Activated T-cell treated with anti-CD3 and anti-CD28 coated beads, Interleukin-2, amount 50 U/mL, for 72 hours (primary cell): ENCODE results near the gene CLEC2D. TPM values are rescaled to one million over a fixed set of nuclear protein-coding genes. Genes with fewer than 3 reads are reported as not detected.
"Not testable (repeated sequence)": the region's sequence is repeated elsewhere in the genome, so short reads cannot be mapped to it uniquely, and the experiment has no call there.

ENCODE experiments used
- ATAC-seq, 2 donors: fragments of 150-1000 bp; cut with Tn5 transposase; replicated peaks in 1 of 2; 2 replicates each; pipeline ENCODE4 v1.10.0; 2021; ENCODE audit warnings: moderate library complexity in 2 of 2, mild to moderate bottlenecking in 1 of 2
- DNase-seq, 2 donors: peaks; one replicate each; pipeline ENCODE4 v3.0.0; 2021 to 2022; ENCODE audit warnings: mixed read lengths in 1 of 2
- H3K27ac Mint-ChIP-seq: one replicate; pipeline ENCODE4 v1.8.0; 2022; ENCODE audit warnings: mild to moderate bottlenecking, moderate library complexity, mixed read lengths
- H3K27me3 Mint-ChIP-seq: one replicate; pipeline ENCODE4 v1.8.0; 2022; ENCODE audit warnings: low read depth, mixed read lengths
- H3K36me3 Mint-ChIP-seq, 2 donors: one replicate each; pipeline ENCODE4 v1.8.0; 2022; ENCODE audit warnings: mixed read lengths in 2 of 2, mild to moderate bottlenecking in 1 of 2; ENCODE audit not compliant: insufficient read depth in 2 of 2
- H3K4me1 Mint-ChIP-seq: one replicate; pipeline ENCODE4 v1.8.0; 2022; ENCODE audit warnings: low read depth, mixed read lengths
- H3K4me3 Mint-ChIP-seq, 2 donors: one replicate each; pipeline ENCODE4 v1.8.0; 2022; ENCODE audit warnings: mild to moderate bottlenecking in 2 of 2, mixed read lengths in 2 of 2, moderate library complexity in 2 of 2
- H3K9me3 Mint-ChIP-seq, 2 donors: one replicate each; pipeline ENCODE4 v1.8.0; 2022; ENCODE audit warnings: mixed read lengths in 2 of 2
- total RNA-seq, 2 donors: library from RNA; stranded (reverse); gene quantifications; one replicate each; pipeline ENCODE4 v1.2.3, GENCODE V29; 2022

Gene CLEC2D
- total RNA-seq, 2 donors from 2014 or later, result 269 to 293 TPM

DNA sequence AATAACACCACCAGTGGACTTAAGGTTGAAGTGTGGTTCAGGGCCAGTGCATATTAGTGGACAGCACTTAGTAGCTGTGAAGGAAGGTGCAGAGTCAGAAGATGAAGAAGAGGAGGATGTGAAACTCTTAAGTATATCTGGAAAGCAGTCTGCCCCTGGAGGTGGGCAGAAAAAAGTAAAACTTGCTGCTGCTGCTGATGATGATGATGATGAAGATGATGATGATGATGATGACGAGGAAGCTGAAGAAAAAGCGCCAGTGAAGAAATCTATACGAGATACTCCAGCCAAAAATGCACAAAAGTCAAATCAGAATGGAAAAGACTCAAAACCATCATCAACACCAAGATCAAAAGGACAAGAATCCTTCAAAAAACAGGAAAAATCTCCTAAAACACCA is 26.1 kb downstream of the CLEC2D start:
- H3K4me3 Mint-ChIP-seq, ATAC-seq, DNase-seq, H3K27me3 Mint-ChIP-seq: not testable (repeated sequence)
- Mint-ChIP-seq H3K36me3 (peaks cover 39 to 64% of the 10 kb centered on the region in 2 donors), H3K4me1 (peaks cover 66% of the 10 kb centered on the region), H3K27ac (peak overlapping the region; percentile 74), H3K9me3 (peaks cover 6 to 13% of the 10 kb centered on the region in 2 donors)

DNA sequence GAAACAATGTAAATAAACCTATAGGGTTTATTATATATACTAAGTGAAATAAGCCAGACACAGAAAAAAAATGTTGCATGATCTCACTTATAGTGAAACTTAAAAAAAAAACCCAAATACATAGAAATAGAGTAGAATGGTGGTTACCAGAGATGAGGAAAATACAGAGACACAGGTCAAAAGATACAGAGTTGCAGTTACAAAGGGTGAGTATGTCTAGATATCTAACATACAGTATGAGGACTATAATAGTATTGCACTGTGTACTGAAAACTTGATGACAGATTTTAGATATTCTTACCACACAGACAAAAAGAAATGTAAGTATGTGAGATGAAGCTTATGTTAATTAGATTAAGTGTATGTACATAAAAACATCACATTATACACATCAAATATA is 28.1 kb downstream of the CLEC2D start:
- Mint-ChIP-seq H3K4me1 (peaks cover 69% of the 10 kb centered on the region), H3K27ac (peak overlapping the region; percentile 44), H3K9me3 (peaks cover 4 to 11% of the 10 kb centered on the region in 2 donors), H3K36me3 (peaks cover 31 to 47% of the 10 kb centered on the region in 2 donors), H3K4me3 (peak overlapping the region in 1 of 2 donors; percentile 14), H3K27me3 (no peaks in the 10 kb centered on the region)
- no peak for DNase-seq
- peak; percentile 34 to 43 for ATAC-seq

DNA sequence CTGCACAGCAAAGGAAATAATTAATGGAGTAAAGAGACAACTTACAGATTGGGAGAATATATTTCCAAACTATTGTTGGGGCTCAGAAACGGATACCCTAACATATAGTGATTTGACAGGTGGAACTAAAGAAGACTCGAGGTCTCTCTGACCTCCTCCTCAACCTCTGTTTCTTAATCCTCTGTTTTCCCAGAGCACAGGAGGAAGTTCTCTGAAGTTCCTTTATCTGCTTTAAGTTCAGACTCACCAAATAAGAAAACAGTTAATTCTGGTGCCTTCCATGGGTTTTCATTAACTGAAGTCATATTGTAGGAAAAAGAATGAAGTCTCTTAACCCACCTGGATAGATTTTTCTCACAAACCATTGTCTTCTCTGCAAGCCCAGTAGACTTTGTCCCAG is 29.2 kb downstream of the CLEC2D start:
- Mint-ChIP-seq H3K27ac (peak overlapping the region; percentile 92), H3K36me3 (peaks cover 24 to 37% of the 10 kb centered on the region in 2 donors), H3K4me3 (no peak overlapping the region), H3K27me3 (no peaks in the 10 kb centered on the region), H3K4me1 (peaks cover 68% of the 10 kb centered on the region), H3K9me3 (peaks cover 4 to 11% of the 10 kb centered on the region in 2 donors)
- ATAC-seq (no peak), DNase-seq (no peak)

DNA sequence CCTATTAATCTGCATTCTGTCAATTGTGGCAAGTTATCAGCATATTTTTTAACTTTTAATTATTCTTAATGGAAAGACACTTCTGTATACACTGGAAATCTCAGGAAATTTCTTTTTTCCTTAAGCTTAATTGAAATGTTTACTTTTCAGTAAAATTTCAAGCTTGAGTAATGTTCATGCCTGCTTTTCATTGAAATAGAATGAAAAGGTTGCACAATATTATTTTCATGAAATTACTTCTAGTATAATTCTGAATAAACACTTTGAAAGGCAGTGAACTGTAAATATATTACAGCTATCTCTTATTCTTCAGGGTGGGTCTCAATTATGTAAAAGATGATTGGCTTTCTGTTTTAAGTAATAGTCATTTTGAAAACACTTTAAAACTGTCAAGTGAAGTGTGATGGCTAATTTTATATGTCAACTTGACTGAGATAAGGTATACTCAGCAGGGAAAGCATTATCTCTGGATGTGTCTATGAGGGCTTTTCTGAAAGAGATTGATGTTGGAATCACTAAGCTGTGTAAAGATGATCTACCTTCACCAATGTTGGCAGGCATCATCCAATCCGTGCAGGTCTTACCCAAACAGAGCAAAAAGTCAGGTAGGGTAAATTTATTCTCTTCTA is 29.9 kb downstream of the CLEC2D start:
- peak in 1 of 2 donors; percentile 12 for ATAC-seq
- Mint-ChIP-seq H3K27me3 (no peaks in the 10 kb centered on the region), H3K9me3 (peaks cover 4 to 11% of the 10 kb centered on the region in 2 donors), H3K27ac (peak overlapping the region; percentile 34), H3K4me1 (peaks cover 68% of the 10 kb centered on the region), H3K36me3 (peaks cover 22 to 30% of the 10 kb centered on the region in 2 donors), H3K4me3 (no peak overlapping the region)
- DNase-seq, result no peak

DNA sequence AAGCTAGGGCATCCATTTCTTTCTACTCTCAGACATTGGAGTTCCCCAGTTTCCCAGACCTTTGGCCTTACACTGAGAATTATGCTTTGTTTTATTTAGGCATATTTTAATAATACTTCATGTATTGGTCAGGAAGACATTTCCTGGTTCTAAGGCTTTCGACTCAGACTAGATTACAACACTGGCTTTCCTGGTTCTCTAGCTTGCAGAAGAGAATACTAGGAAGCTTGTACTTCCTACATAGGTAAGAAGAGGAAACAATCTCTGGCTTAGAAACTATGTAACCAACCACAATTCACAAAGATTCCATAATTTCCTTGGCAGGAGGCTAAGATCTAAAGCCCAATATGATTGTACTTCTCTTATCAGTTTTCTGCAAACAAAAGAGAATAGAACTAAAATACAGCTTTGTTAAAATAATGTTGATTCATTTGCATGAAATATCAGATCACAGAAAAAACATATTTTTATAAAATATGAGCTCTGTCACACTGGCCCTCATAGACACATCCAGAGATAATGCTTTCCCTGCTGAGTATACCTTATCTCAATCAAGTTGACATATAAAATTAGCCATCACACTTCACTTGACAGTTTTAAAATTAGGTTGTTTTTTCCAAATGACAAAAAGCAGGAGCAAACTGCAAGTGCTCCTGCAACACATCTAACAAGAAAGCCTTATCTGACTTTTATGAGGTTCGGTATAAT is 30.5 kb downstream of the CLEC2D start:
- H3K36me3 Mint-ChIP-seq, result peaks cover 18 to 25% of the 10 kb centered on the region in 2 donors
- H3K4me3 Mint-ChIP-seq, result peak overlapping the region in 1 of 2 donors; percentile 90
- peaks cover 7 to 13% of the 10 kb centered on the region in 2 donors for H3K9me3 Mint-ChIP-seq
- ATAC-seq (no peak), DNase-seq (no peak)
- H3K4me1 Mint-ChIP-seq, result peaks cover 69% of the 10 kb centered on the region
- H3K27me3 Mint-ChIP-seq, result no peaks in the 10 kb centered on the region
- H3K27ac Mint-ChIP-seq, result peak overlapping the region; percentile 34

DNA sequence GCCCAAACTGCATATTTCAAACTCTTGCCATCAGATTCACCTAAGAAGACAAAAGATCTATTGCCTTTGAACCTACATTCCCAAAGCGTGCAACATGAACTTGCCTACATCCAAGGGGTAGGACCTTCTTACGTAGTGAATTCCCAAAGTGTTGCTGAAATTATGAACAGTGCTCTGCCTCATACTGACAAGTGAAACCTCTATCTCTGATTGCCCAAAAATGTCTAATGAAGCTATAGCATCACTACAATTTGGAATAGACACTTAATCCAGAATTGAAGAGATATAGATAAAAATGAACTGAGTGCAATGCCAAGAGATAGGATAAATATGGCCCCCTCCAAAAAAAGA is 31.1 kb downstream of the CLEC2D start:
- Mint-ChIP-seq H3K4me3 (peak overlapping the region; percentile 42 to 90), H3K27ac (peak overlapping the region; percentile 97), H3K36me3 (peaks cover 17 to 25% of the 10 kb centered on the region in 2 donors), H3K27me3 (no peaks in the 10 kb centered on the region), H3K4me1 (peaks cover 71% of the 10 kb centered on the region), H3K9me3 (peaks cover 6 to 13% of the 10 kb centered on the region in 2 donors)
- ATAC-seq (no peak), DNase-seq (no peak)

DNA sequence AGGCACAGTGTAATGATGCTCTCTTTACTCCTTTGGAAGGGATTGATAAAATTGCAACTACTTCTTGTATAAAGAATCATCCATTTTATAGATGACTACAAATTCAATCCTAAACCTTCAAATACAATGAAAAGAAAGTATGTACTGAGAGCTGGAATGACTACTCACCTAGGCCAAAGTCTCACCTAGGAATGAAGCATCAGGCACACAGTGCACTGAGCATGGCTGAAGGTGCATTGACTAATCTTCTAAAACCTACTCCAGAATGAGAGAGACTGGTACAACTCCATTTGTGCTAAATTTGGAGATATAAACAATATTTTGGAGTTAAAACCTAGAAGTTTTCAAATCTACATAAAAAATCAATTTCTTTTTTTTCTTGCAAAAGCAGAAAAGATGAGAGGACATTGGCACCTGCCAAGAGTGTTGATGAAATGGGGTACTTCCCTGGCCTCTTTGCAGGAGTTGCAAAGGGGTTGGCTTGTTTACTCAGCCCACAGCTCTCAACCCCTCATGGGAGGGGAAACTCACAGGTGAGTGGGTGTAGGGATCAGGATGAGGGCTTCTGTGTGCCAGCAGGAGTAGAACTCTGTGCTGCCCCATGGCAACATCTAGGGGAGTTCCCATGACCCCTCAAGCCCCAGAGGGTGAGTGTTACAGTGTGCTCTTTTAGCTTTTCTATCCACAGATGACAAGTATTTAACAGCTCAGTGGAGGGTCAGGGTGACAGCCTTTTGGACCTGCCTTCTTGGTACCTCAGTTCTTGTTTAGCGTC is 32.1 kb downstream of the CLEC2D start:
- Mint-ChIP-seq H3K4me1 (peaks cover 77% of the 10 kb centered on the region), H3K4me3 (peak overlapping the region; percentile 74 to 90), H3K27me3 (no peaks in the 10 kb centered on the region), H3K36me3 (peaks cover 14 to 22% of the 10 kb centered on the region in 2 donors), H3K9me3 (peaks cover 8 to 12% of the 10 kb centered on the region in 2 donors), H3K27ac (peak overlapping the region; percentile 97)
- peak; percentile 64 to 66 for ATAC-seq
- DNase-seq, result peak in 1 of 2 donors; percentile 39

DNA sequence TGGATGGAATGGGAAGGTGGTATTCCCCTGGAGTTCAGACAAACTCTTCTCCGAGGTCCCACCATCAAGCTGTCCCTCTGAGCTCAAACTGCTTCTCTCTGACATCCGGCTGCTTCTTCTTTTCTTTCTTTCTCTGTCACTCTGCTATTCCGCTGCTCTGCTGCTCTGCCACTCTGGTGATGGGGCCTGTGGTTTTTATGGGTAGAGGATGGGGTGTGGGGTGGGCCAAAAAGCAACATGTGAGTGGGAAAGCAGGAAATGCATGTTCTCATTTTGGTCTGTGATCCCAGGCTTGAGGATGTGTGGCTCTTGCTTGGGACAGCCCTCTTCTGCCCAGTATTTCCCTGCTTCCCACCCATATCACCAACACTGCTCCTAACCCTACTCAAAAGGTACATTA is 32.7 kb downstream of the CLEC2D start:
- peak; percentile 51 to 63 for DNase-seq
- Mint-ChIP-seq H3K27ac (peak overlapping the region; percentile 97), H3K36me3 (peaks cover 13 to 22% of the 10 kb centered on the region in 2 donors), H3K4me3 (peak overlapping the region; percentile 74 to 90), H3K4me1 (peaks cover 80% of the 10 kb centered on the region), H3K9me3 (peaks cover 8 to 9% of the 10 kb centered on the region in 2 donors), H3K27me3 (no peaks in the 10 kb centered on the region)
- peak; percentile 43 to 54 for ATAC-seq

DNA sequence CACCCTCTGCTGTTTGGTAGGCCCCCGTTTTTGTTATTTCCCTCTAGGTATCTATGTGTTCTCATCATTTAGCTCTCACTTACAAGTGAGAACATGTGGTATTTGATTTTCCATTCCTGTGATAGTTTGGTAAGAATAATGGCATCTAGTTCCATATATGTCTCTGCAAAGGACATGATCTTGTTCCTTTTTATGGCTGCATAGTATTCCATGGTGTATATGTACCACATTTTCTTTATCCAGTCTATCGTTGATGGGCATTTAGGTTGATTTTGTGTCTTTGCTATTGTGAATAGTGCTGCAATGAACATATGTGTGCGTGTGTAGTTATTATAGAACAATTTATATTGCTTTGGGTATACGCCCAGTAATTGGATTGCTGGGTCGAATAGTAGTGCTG is 35.0 kb downstream of the CLEC2D start:
- H3K4me1 Mint-ChIP-seq, result peaks cover 81% of the 10 kb centered on the region
- not testable (repeated sequence) for ATAC-seq, H3K9me3 Mint-ChIP-seq, H3K4me3 Mint-ChIP-seq, H3K27ac Mint-ChIP-seq, H3K27me3 Mint-ChIP-seq, DNase-seq
- H3K36me3 Mint-ChIP-seq, result peaks cover 14 to 23% of the 10 kb centered on the region in 2 donors

DNA sequence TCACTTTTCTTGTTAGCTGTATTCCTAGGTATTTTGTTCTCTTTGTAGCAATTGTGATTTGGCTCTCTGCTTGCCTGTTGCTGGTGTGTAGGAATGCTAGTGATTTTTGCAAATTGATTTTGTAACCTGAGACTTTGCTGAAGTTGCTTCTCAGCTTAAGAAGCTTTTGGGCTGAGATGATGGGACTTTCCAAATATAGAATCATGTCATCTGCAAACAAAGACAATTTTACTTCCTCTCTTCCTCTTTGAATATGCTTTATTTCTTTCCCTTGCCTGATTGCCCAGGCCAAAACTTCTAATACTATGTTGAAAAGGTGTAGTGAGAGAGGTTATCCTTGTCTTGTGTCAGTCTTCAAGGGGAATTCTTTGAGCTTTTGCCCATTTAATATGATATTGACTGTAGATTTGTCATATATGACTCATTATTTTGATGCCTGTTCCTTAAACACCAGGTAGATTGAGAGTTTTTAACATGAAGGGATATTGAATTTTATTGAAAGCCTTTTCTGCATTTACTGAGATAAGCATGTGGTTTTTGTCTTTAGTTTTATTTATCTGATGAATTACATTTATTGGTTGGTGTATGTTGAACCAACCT is 36.7 kb downstream of the CLEC2D start:
- Mint-ChIP-seq H3K4me1 (peaks cover 77% of the 10 kb centered on the region), H3K4me3 (peak overlapping the region; percentile 12 to 61), H3K9me3 (peaks cover 8 to 9% of the 10 kb centered on the region in 2 donors), H3K36me3 (peaks cover 14 to 23% of the 10 kb centered on the region in 2 donors), H3K27me3 (no peaks in the 10 kb centered on the region), H3K27ac (peak overlapping the region; percentile 49)
- no peak for ATAC-seq
- DNase-seq, result no peak

DNA sequence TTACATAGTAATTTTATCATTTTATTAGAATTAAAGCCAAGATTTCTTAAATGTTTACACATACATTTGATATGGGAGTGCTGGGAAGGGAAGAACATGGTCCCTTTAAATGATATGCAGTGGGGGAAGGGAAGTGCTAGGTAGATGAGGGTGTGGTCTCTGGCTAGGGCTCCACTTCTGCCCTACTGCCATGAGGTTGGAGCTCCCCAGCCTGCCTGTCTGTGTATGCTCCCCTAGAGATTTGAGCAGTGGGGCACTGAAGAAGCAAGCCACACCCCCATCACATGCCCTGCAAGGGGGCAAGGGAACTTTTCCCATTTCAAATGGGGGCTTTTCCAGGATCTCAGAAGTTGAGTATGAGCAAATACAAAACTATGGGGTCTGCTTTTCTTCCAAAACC is 37.8 kb downstream of the CLEC2D start:
- Mint-ChIP-seq H3K36me3 (peaks cover 14 to 23% of the 10 kb centered on the region in 2 donors), H3K27me3 (no peaks in the 10 kb centered on the region), H3K9me3 (peaks cover 8 to 9% of the 10 kb centered on the region in 2 donors), H3K4me1 (peaks cover 76% of the 10 kb centered on the region), H3K4me3 (peak overlapping the region; percentile 73 to 88), H3K27ac (peak overlapping the region; percentile 95)
- ATAC-seq (peak; percentile 46 to 47), DNase-seq (peak in 1 of 2 donors; percentile 43)

DNA sequence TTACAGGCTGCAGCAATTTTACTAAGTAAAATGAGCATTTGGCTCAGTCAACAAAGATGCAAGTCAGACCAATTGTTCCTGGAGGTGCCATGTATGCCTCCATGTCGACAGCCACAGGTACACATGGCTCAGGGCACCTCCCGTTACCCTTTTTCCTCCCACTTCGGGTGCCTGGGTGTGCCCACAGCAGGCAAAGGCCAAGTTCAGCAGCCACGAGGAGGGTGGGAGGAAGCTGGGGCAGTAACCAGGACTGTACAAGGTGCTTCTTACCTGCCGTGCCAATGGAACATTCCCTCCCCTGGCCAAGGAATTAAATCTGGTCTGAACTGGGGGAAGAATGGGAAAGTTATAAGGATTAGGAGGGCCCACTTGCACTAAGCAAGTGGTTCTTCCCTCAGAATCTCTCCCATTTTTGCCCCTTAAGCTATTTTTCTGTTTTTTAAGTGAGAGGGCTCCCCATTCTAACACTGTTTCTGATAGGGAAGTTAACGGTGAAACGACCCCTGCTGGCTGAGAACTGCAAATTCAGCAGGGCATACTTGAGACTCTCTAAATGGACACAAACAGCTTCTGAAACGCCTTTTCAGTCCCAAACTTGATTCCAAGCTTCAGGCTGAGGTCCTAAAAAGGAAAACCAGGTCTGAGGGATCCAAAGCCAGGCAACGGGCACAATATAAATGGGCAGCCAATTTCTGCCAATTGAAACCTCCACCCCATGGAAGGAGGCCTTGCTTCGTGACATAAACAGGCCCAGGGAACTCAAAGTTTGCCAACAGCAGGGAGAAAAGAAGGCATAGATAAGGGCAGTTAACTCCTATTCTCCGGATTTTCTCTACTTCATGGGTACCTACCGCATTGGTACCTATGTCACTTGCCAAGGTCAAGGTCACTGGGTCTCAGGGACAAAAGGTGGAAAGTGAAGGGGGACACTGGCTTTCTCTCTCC is 38.6 kb downstream of the CLEC2D start:
- ATAC-seq (peak; percentile 68 to 72), DNase-seq (peak; percentile 66 to 69)
- H3K9me3 Mint-ChIP-seq, result peaks cover 8 to 9% of the 10 kb centered on the region in 2 donors
- H3K4me3 Mint-ChIP-seq, result peak overlapping the region; percentile 73 to 88
- H3K4me1 Mint-ChIP-seq, result peaks cover 75% of the 10 kb centered on the region
- H3K36me3 Mint-ChIP-seq, result peaks cover 14 to 23% of the 10 kb centered on the region in 2 donors
- peak overlapping the region; percentile 95 for H3K27ac Mint-ChIP-seq
- no peaks in the 10 kb centered on the region for H3K27me3 Mint-ChIP-seq
